Stomach (tissue), 9 donors: Measurements from ENCODE around the gene MTCH1. TPM values are rescaled to one million over a fixed set of nuclear protein-coding genes. Genes with fewer than 3 reads are reported as not detected.

Experiments
- DNase-seq, 2 donors: peaks; one replicate each; pipeline versions ENCODE4 v3.0.0 to v3.0.0-alpha.2; 2013 to 2019
- H3K27ac ChIP-seq, 5 donors: fragments of 200-600 bp in 4 of 5; sonication (generic) in 4 of 5; one replicate each; pipeline ENCODE4 v1.5.1; 2013 to 2019; ENCODE audit warnings: mild to moderate bottlenecking in 1 of 5, moderate library complexity in 1 of 5
- H3K27me3 ChIP-seq, 3 donors: fragments of 200-600 bp; sonication (generic); one replicate each; pipeline ENCODE4 v1.5.1; 2017 to 2019; ENCODE audit warnings: mixed run types in 1 of 3
- H3K36me3 ChIP-seq, 4 donors: fragments of 200-600 bp; sonication (generic); 1 replicate in 3 of 4; 2 replicates in 1 of 4; pipeline ENCODE4 v1.5.1; 2016 to 2019
- H3K4me1 ChIP-seq, 4 donors: fragments of 200-600 bp; sonication (generic); one replicate each; pipeline ENCODE4 v1.5.1; 2016 to 2019
- H3K4me3 ChIP-seq, 4 donors: fragments of 200-600 bp; sonication (generic) in 3 of 4; one replicate each; pipeline ENCODE4 v1.5.1; 2016 to 2019; ENCODE audit warnings: mild to moderate bottlenecking in 1 of 4
- H3K9me3 ChIP-seq, 4 donors: fragments of 200-600 bp; sonication (generic); one replicate each; pipeline ENCODE4 v1.5.1; 2016 to 2019
- CTCF ChIP-seq, 7 experiments: fragments of 450-650 bp in 4 of 7; fragments of 200-600 bp in 3 of 7; sonication (generic) in 3 of 7; IDR thresholded peaks; one replicate each; pipeline ENCODE4 v1.5.1; 2016 to 2019; ENCODE audit warnings: antibody characterized with exemption in 7 of 7, control low read depth in 2 of 7, mild to moderate bottlenecking in 1 of 7
- EP300 ChIP-seq: sonication (generic); formaldehyde crosslinking; IDR thresholded peaks from one replicate; pipeline ENCODE4 v1.6.1; 2017; ENCODE audit warnings: antibody characterized with exemption
- POLR2A ChIP-seq, 4 donors: fragments of 450-650 bp; IDR thresholded peaks; one replicate each; pipeline ENCODE4 v1.6.1; 2016; ENCODE audit warnings: antibody characterized with exemption in 4 of 4, control low read depth in 2 of 4, mild to moderate bottlenecking in 1 of 4, moderate library complexity in 1 of 4
- POLR2AphosphoS5 ChIP-seq, 3 donors: sonication (generic); formaldehyde crosslinking; IDR thresholded peaks; one replicate each; pipeline ENCODE4 v1.6.1; 2016; ENCODE audit warnings: antibody characterized with exemption in 3 of 3
- WGBS, 5 donors: extraction: QIAGEN DNeasy Blood & Tissue Kit in 3 of 5; methylation state at CpG; one replicate each; pipeline versions ENCODE4 v1.1.5 to v1.1.7; 2013 to 2018; 5-methylcytosine and 5-hydroxymethylcytosine counted together
- intact Hi-C: fragments of 100-400 bp; cut with DNase I; formaldehyde crosslinking; loops from one replicate; pipeline ENCODE4 v1.15.1; 2023; ENCODE audit warnings: low total_unique reads
- polyA plus RNA-seq, 3 donors: library from polyadenylated mRNA; stranded (reverse); fragments of 200-250 nt; gene quantifications; one replicate each; pipeline ENCODE4 v1.2.3, GENCODE V29; 2013
- total RNA-seq, 5 donors: library from RNA; depleted of rRNA; stranded (reverse); fragments of >200 nt; gene quantifications; one replicate each; pipeline versions ENCODE4 v1.1.0 to v1.2.3, GENCODE V29; 2014 to 2016
- donor health status: healthy with polysubstance abuse.
- donor health status: Bipolar disorder and iron deficiency.
- donor health status: healthy.

MTCH1 gene
- total and polyA plus RNA-seq, 8 donors: 110 to 202 (median 148) TPM

- WGBS, 5 donors: 83 to 94% (median 91%) methylated on average over 14 to 17 of the region's 17 CpGs
- Histone ChIP-seq H3K36me3 (peaks cover 0 to 10% (median 0%) of the 10 kb centered on the region in 4 donors), H3K4me3 (no peak overlapping the region), H3K9me3 (peaks cover 0 to 5% (median 4%) of the 10 kb centered on the region in 4 donors), H3K4me1 (peaks cover 0 to 21% (median 3%) of the 10 kb centered on the region in 4 donors), H3K27ac (no peak overlapping the region), H3K27me3 (no peaks in the 10 kb centered on the region)
- TF ChIP-seq POLR2AphosphoS5 (IDR thresholded peaks at IDR 0.05) (no peak), EP300 (no peak), CTCF (IDR thresholded peaks at IDR 0.05) (no peak), POLR2A (IDR thresholded peaks at IDR 0.05) (no peak)
- intact Hi-C loops: no loop called here
- no peak for DNase-seq
These were observed 41.9 kb upstream of the MTCH1 start for GRCh38 chr6:37027811-37028469.

- Histone ChIP-seq H3K36me3 (peaks cover 0 to 7% (median 0%) of the 10 kb centered on the region in 4 donors), H3K9me3 (peaks cover 0 to 5% (median 4%) of the 10 kb centered on the region in 4 donors), H3K4me3 (no peak overlapping the region), H3K27me3 (no peaks in the 10 kb centered on the region), H3K27ac (no peak overlapping the region), H3K4me1 (peaks cover 0 to 29% (median 4%) of the 10 kb centered on the region in 4 donors)
- intact Hi-C loops: no loop called here
- DNase-seq: no peak
- WGBS, 5 donors: 78 to 84% (median 80%) methylated on average over 13 to 15 of the region's 15 CpGs
- TF ChIP-seq EP300: no peak
- no peak for TF ChIP-seq CTCF (IDR thresholded peaks at IDR 0.05)
- no peak for TF ChIP-seq POLR2A (IDR thresholded peaks at IDR 0.05)
- TF ChIP-seq POLR2AphosphoS5 (IDR thresholded peaks at IDR 0.05): no peak
These were observed 41.2 kb upstream of the MTCH1 start for GRCh38 chr6:37027036-37027720.

GRCh38 chr6:37025621-37026466 is 39.8 kb upstream of the MTCH1 start:
- Histone ChIP-seq H3K27me3 (no peaks in the 10 kb centered on the region), H3K4me3 (no peak overlapping the region), H3K36me3 (no peaks in the 10 kb centered on the region), H3K4me1 (peaks cover 0 to 32% (median 4%) of the 10 kb centered on the region in 4 donors), H3K27ac (no peak overlapping the region), H3K9me3 (peaks cover 0 to 5% (median 4%) of the 10 kb centered on the region in 4 donors)
- 90 to 96% (median 92%) methylated on average over 23 to 24 of the region's 24 CpGs for WGBS, 5 donors
- intact Hi-C loops: no loop called here
- DNase-seq: no peak
- TF ChIP-seq EP300 (no peak), CTCF (IDR thresholded peaks at IDR 0.05) (no peak), POLR2AphosphoS5 (IDR thresholded peaks at IDR 0.05) (no peak), POLR2A (IDR thresholded peaks at IDR 0.05) (no peak)

- DNase-seq: peak; percentile 45 to 47
- no peaks in the 10 kb centered on the region for H3K27me3 ChIP-seq
- H3K27ac ChIP-seq: no peak overlapping the region
- H3K36me3 ChIP-seq: no peaks in the 10 kb centered on the region
- intact Hi-C loops: no loop called here
- TF ChIP-seq POLR2AphosphoS5 (IDR thresholded peaks at IDR 0.05): no peak
- no peak for TF ChIP-seq EP300
- no peak for TF ChIP-seq CTCF (IDR thresholded peaks at IDR 0.05)
- TF ChIP-seq POLR2A (IDR thresholded peaks at IDR 0.05): no peak
- H3K4me1 ChIP-seq: peaks cover 0 to 40% (median 6%) of the 10 kb centered on the region in 4 donors
- 58 to 65% (median 63%) methylated on average over 15 of the region's 15 CpGs for WGBS, 5 donors
- H3K4me3 ChIP-seq: no peak overlapping the region
- no peaks in the 10 kb centered on the region for H3K9me3 ChIP-seq
These were observed 38.8 kb upstream of the MTCH1 start for GRCh38 chr6:37024656-37025337.
